ENCODE measurements around the gene MAPK6. TPM values are rescaled to one million over a fixed set of nuclear protein-coding genes. Genes with fewer than 3 reads are reported as not detected.
"Not testable (repeated sequence)": the region's sequence is repeated elsewhere in the genome, so short reads cannot be mapped to it uniquely, and the experiment has no call there.

MAPK6 gene
- total RNA-seq, 2 experiments from 2014 or later: 44.7 to 53.0 TPM

DNA sequence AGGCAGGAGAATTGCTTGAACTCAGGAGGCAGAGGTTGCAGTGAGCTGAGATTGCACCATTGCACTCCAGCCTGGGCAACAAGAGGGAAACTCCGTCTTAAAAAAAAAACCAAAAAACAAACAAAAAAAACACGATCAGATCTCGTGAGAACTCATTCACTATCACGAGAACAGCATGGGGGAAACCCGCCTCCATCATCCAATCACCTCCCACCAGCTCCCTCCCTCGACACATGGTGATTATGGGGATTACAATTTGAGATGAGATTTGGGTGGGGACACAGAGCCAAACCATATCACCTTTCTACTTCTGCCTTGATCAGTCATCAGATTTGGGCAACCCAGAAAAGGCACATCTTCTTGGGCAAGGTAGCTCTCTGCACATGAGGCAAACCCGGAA, 15.9 kb upstream of the MAPK6 start:
- H3K36me3 Mint-ChIP-seq; H3K27ac Mint-ChIP-seq; H3K27me3 Mint-ChIP-seq; ATAC-seq; H3K9me3 Mint-ChIP-seq (ENCODE audit: low read depth); CTCF ChIA-PET; H3K4me3 Mint-ChIP-seq; DNase-seq: not testable (repeated sequence)
- H3K4me1 Mint-ChIP-seq: peaks cover 50% of the 10 kb centered on the region

- H3K9me3 Mint-ChIP-seq (ENCODE audit: low read depth): no peaks in the 10 kb centered on the region
- no peak for ATAC-seq
- peaks cover 5% of the 10 kb centered on the region for H3K36me3 Mint-ChIP-seq
- no peak overlapping the region for H3K4me3 Mint-ChIP-seq
- DNase-seq: no peak
- peaks cover 56% of the 10 kb centered on the region for H3K4me1 Mint-ChIP-seq
- peak overlapping the region; percentile 10 for H3K27ac Mint-ChIP-seq
- no peaks in the 10 kb centered on the region for H3K27me3 Mint-ChIP-seq
- CTCF ChIA-PET: interaction anchor here (0.8 to 1.3 kb wide), 3 partner anchors 11 to 32 kb away, joined by 3 to 7 read pairs (median 4); partner anchors contain the start of gene LEO1
These were observed 15.3 kb upstream of the MAPK6 start for GRCh38 chr15:52003710-52004109.

GRCh38 chr15:52004806-52005205, 14.2 kb upstream of the MAPK6 start:
- ATAC-seq (no peak), DNase-seq (no peak)
- H3K4me3 Mint-ChIP-seq: no peak overlapping the region
- no peaks in the 10 kb centered on the region for H3K27me3 Mint-ChIP-seq
- CTCF ChIA-PET: interaction anchor here (1.3 to 1.4 kb wide), 2 partner anchors 15 to 33 kb away, joined by 3 to 6 read pairs; partner anchors contain the start of gene LEO1
- peak overlapping the region; percentile 84 for H3K27ac Mint-ChIP-seq
- H3K4me1 Mint-ChIP-seq: peaks cover 63% of the 10 kb centered on the region
- H3K36me3 Mint-ChIP-seq: peaks cover 5% of the 10 kb centered on the region
- H3K9me3 Mint-ChIP-seq (ENCODE audit: low read depth): no peaks in the 10 kb centered on the region

GRCh38 chr15:52005748-52006701, 13.0 kb upstream of the MAPK6 start:
- peak overlapping the region; percentile 45 for H3K4me3 Mint-ChIP-seq
- CTCF ChIA-PET: interaction anchor here (0.9 to 2.5 kb wide), 9 partner anchors 12 to 230 kb away, joined by 3 to 8 read pairs (median 4); partner anchors contain the start of gene MAPK6
- ATAC-seq (peak; percentile 81), DNase-seq (peak; percentile 66)
- no peaks in the 10 kb centered on the region for H3K27me3 Mint-ChIP-seq
- peaks cover 71% of the 10 kb centered on the region for H3K4me1 Mint-ChIP-seq
- peak overlapping the region; percentile 84 for H3K27ac Mint-ChIP-seq
- H3K36me3 Mint-ChIP-seq: peaks cover 5% of the 10 kb centered on the region
- H3K9me3 Mint-ChIP-seq (ENCODE audit: low read depth): no peaks in the 10 kb centered on the region

DNA sequence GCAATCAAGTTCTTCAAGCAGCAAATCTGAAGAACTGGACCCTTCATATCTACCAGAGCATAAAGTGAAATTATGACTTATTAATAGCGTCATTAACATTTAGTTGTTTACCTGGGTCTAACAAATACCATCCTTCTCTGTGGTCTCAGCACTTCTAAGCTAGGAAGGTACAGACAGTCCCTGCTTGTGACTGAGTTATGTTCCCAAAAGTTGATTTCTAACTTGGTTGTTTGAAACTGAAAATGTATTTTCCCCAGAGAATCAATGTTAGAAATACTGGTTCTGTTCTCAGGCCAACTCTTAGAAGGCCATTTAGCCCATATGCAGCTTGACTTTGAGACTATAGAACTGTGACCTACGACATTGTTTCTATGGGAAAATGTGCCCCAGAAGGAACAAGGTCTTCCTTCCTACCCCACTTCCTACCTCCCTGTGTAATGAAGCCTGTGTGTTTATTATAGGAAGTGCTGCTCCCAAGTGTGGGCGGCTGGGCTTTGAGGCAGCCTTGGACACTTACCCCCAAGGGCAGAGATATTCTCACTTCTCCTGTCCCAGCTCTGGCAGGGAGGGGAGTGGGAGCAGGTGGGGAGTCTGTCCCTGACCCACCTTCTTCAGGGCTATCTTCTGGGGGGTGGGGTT, 12.2 kb upstream of the MAPK6 start:
- no peaks in the 10 kb centered on the region for H3K9me3 Mint-ChIP-seq (ENCODE audit: low read depth)
- H3K27me3 Mint-ChIP-seq: no peaks in the 10 kb centered on the region
- peak overlapping the region; percentile 84 for H3K27ac Mint-ChIP-seq
- H3K4me1 Mint-ChIP-seq: peaks cover 79% of the 10 kb centered on the region
- H3K36me3 Mint-ChIP-seq: peaks cover 5% of the 10 kb centered on the region
- ATAC-seq: no peak
- DNase-seq: no peak
- H3K4me3 Mint-ChIP-seq: peak overlapping the region; percentile 17
- CTCF ChIA-PET: interaction anchor here (0.9 to 2.5 kb wide), 11 partner anchors 12 to 231 kb away, joined by 3 to 8 read pairs (median 4); partner anchors contain the start of gene MAPK6

DNA sequence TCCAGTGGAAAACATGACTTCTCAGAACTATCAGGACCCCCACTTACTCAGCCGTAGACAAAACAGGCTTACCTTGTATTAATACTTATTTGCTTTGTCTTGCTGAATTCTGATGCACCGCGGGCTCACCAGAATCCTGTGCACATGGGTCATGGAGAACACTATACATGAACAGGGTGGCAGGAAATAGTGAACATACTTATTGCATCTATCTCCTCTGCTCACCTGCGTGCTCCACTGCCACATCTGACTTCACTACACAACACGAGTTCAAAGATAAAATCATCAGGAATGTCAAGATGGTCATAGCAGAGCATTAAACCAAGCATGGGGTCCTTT, 10.7 kb upstream of the MAPK6 start:
- ATAC-seq: no peak

DNA sequence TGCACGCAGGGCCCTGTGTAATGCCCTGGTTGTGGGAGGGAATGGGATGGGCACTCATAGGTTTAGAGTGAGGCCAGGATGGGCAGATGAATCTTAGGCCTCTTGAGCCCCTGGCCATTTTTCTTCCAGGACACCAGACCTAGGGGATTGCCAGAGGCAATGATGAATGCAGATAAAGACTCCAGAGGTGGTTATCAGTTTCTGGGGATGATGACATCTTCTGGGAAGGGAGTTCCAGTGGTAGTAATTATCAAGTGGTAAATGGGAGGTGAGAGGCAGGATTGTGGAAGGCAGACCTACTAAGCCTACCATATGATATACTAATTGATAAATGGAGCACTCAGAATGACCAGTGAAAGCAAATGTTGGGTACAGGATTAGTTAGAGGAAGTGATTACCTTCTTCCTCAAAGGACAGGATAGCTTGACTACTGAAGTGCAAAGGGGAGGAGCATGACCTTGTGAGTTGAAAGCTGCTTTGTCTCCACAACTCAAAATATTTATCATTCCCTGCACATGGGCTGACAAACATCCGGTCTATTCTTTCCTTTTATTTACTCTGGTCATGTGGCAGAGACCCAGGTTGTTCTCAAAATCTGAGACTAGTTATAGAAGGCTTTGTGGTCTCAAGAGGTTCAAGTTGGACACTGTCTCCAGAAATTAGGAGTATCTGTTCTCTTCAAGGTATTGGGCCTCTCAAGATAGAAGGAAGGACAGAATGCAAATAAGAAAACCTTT, 10.2 kb upstream of the MAPK6 start:
- H3K4me3 Mint-ChIP-seq: no peak overlapping the region
- peaks cover 85% of the 10 kb centered on the region for H3K4me1 Mint-ChIP-seq
- DNase-seq: no peak
- H3K27ac Mint-ChIP-seq: peak overlapping the region; percentile 85
- peaks cover 2% of the 10 kb centered on the region for H3K36me3 Mint-ChIP-seq
- CTCF ChIA-PET: interaction anchor here (1.8 kb wide), 1 partner anchor 70 kb away, joined by 4 read pairs; no protein-coding TSS in a partner anchor
- ATAC-seq: no peak
- no peaks in the 10 kb centered on the region for H3K9me3 Mint-ChIP-seq (ENCODE audit: low read depth)
- H3K27me3 Mint-ChIP-seq: no peaks in the 10 kb centered on the region

More for the DNA sequence above, 10.7 kb upstream of the MAPK6 start:
- Mint-ChIP-seq H3K27me3 (no peaks in the 10 kb centered on the region), H3K9me3 (ENCODE audit: low read depth) (no peaks in the 10 kb centered on the region), H3K27ac (peak overlapping the region; percentile 85), H3K36me3 (peaks cover 2% of the 10 kb centered on the region), H3K4me3 (no peak overlapping the region), H3K4me1 (peaks cover 84% of the 10 kb centered on the region)
- CTCF ChIA-PET: interaction anchor here (1.3 kb wide), 1 partner anchor 71 kb away, joined by 8 read pairs; no protein-coding TSS in a partner anchor
- no peak for DNase-seq

DNA sequence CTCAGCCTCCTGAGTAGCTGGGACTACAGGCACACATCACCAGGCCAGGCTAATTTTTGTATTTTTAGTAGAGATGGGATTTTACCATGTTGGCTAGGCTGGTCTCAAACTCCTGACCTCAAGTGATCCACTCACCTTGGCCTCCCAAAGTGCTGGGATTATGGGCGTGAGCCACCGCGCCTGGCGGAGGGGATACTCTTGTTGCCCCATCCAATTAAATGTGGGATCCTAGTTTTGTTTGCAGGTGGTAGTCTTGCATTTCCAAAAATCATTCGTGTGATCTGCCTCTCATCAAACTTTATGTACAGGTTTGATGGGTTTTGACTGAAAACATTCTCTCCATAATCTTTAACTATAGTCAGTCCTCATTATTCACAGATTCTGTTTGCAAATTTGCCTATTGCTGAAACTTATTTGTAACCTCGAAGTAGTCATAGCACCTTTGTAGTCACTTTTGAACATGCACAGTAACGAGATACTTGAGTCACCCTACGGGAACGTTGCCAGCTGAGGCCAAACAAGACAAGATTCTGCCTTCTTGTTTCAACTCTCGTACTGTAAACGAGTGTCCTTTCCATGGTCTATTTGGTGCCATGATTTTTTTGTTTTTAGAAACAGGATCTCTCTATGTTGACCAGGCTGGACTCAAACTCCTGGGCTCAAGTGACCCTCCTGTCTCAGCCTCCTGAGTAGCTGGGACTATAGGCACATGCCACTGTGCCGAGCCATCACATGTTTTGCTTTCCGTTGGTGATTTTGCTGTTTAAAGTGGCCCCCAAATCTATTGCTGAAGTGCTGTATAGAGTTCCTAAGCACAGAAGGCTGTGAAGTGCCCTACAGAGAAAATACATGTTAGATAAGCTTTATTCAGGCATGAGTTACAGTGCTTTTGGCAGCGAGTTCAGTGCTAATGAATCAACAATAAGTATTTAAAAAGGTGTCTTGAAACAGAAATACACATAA, 8.1 kb upstream of the MAPK6 start:
- Mint-ChIP-seq H3K4me1 (peaks cover 70% of the 10 kb centered on the region), H3K9me3 (ENCODE audit: low read depth) (no peaks in the 10 kb centered on the region), H3K27ac (peak overlapping the region; percentile 29), H3K27me3 (no peaks in the 10 kb centered on the region), H3K4me3 (no peak overlapping the region), H3K36me3 (peaks cover 2% of the 10 kb centered on the region)
- CTCF ChIA-PET: interaction anchor here (1.2 to 1.8 kb wide), 2 partner anchors 9 to 68 kb away, joined by 4 to 5 read pairs; no protein-coding TSS in a partner anchor
- peak; percentile 63 for DNase-seq
- no peak for ATAC-seq

GRCh38 chr15:52011711-52012144, 7.3 kb upstream of the MAPK6 start:
- Mint-ChIP-seq H3K27me3 (no peaks in the 10 kb centered on the region), H3K36me3 (peaks cover 2% of the 10 kb centered on the region), H3K9me3 (ENCODE audit: low read depth) (no peaks in the 10 kb centered on the region), H3K4me3 (no peak overlapping the region), H3K4me1 (peaks cover 62% of the 10 kb centered on the region), H3K27ac (peak overlapping the region; percentile 58)
- ATAC-seq (no peak), DNase-seq (no peak)
- CTCF ChIA-PET: interaction anchor here (1.2 kb wide), 2 partner anchors 9 to 67 kb away, joined by 4 to 5 read pairs; no protein-coding TSS in a partner anchor

- Mint-ChIP-seq H3K4me3 (no peak overlapping the region), H3K4me1 (peaks cover 60% of the 10 kb centered on the region), H3K9me3 (ENCODE audit: low read depth) (no peaks in the 10 kb centered on the region), H3K27me3 (no peaks in the 10 kb centered on the region), H3K36me3 (peaks cover 2% of the 10 kb centered on the region), H3K27ac (peak overlapping the region; percentile 58)
- no peak for DNase-seq
- CTCF ChIA-PET: interaction anchor here (0.9 to 1.2 kb wide), 3 partner anchors 8 to 66 kb away, joined by 3 to 5 read pairs (median 4); no protein-coding TSS in a partner anchor
- ATAC-seq: no peak
These were observed 6.8 kb upstream of the MAPK6 start for GRCh38 chr15:52012210-52012609.

DNA sequence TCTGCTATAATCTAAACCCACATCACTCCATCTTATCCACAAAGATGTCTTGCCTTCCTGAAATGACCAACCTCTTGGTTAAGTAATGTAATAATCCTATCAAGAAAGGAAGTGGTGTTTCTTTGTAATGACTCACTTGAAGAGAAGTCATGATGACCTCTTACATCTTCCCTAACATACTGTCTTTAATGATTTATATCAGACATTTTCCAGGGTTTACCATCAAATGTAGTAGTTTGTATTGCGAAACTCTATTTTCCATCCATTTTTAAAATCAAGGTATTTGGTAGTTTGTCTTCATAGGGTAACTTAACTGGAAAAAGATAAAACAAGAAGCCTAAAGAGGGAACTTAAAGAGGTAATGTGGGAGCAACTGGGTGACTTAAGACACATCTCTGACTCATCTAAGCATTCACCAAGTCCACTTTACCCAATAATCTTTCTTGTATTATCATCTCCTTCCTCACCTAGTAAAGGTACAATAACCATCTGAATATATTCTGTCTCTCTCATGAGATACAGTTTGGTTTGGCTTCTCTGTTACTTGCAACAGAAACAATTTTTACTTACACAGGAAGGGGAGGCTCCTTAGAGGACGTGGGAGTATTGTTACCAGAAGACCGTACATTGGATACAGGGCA, 5.7 kb upstream of the MAPK6 start:
- Mint-ChIP-seq H3K4me1 (peaks cover 58% of the 10 kb centered on the region), H3K4me3 (peak overlapping the region; percentile 12), H3K36me3 (peaks cover 3% of the 10 kb centered on the region), H3K27ac (peak overlapping the region; percentile 91), H3K9me3 (ENCODE audit: low read depth) (no peaks in the 10 kb centered on the region), H3K27me3 (no peaks in the 10 kb centered on the region)
- DNase-seq (no peak), ATAC-seq (peak; percentile 77)
- CTCF ChIA-PET: interaction anchor here (0.6 kb wide), 1 partner anchor 65 kb away, joined by 3 read pairs; no protein-coding TSS in a partner anchor

Data from activated CD8-positive, alpha-beta memory T cell treated with anti-CD3 and anti-CD28 coated beads, Interleukin-2, amount 10 ng/mL, durations not matched to agents 7 days and 5 days (primary cell).